SK-N-SH (cell line): ENCODE data around the gene DMD. TPM values are rescaled to one million over a fixed set of nuclear protein-coding genes. Genes with fewer than 3 reads are reported as not detected.

Source experiments
- CTCF ChIA-PET: fragments of 300-600, 350-600 bp; formaldehyde crosslinking; extraction: SDS; loops from one replicate; lab custom pipeline; 2021; lab: Yijun Ruan, JAX
- POLR2A ChIA-PET: fragments of 350-600 bp; sonication (Branson Sonifier 250); formaldehyde crosslinking; extraction: SDS; loops from one replicate; lab custom pipeline; 2020; ENCODE audit warnings: antibody characterized with exemption, inconsistent platforms; lab: Yijun Ruan, JAX
- DNase-seq: peaks from one replicate; pipeline ENCODE4 v3.0.0; 2012
- H2AFZ ChIP-seq: fragments of 200-600 bp; sonication (generic); 2 replicates; pipeline ENCODE4 v1.8.1; 2016; ENCODE audit warnings: antibody characterized with exemption, mild to moderate bottlenecking, low read depth
- H3F3A ChIP-seq: fragments of 200-600 bp; sonication (generic); replicated peaks from 2 replicates; pipeline ENCODE3; 2016; ENCODE audit warnings: antibody characterized with exemption, mild to moderate bottlenecking; ENCODE audit not compliant: insufficient read depth
- H3K27ac ChIP-seq, 2 experiments: fragments of 200-500 bp in 1 of 2; fragments of 200-600 bp in 1 of 2; sonication (Bioruptor generic) in 1 of 2; sonication (generic), shearing (Covaris generic) in 1 of 2; 2 replicates each; pipeline versions ENCODE4 v1.5.1 to v1.6.1; 2014 to 2016; ENCODE audit warnings: low read depth in 2 of 2, inconsistent platforms in 1 of 2, low read length in 1 of 2, mild to moderate bottlenecking in 1 of 2, mixed read lengths in 1 of 2
- H3K27me3 ChIP-seq: fragments of 200-600 bp; sonication (generic), shearing (Covaris generic); 2 replicates; pipeline ENCODE4 v1.6.1; 2016; ENCODE audit warnings: mixed run types; ENCODE audit not compliant: insufficient read depth
- H3K36me3 ChIP-seq, 2 experiments: fragments of 200-500 bp in 1 of 2; fragments of 200-600 bp in 1 of 2; sonication (Bioruptor generic) in 1 of 2; sonication (generic) in 1 of 2; replicated peaks in 1 of 2; 2 replicates each; pipeline versions ENCODE3 to v1.5.1; 2014 to 2016; ENCODE audit warnings: low read length in 1 of 2, mild to moderate bottlenecking in 1 of 2; ENCODE audit not compliant: insufficient read depth in 2 of 2, control insufficient read depth in 1 of 2
- H3K4me1 ChIP-seq, 2 experiments: fragments of 200-500 bp in 1 of 2; fragments of 200-600 bp in 1 of 2; sonication (Bioruptor generic) in 1 of 2; sonication (generic), shearing (Covaris generic) in 1 of 2; 2 replicates each; pipeline versions ENCODE4 v1.5.1 to v1.6.1; 2014 to 2016; ENCODE audit warnings: low read depth in 1 of 2, low read length in 1 of 2, mixed run types in 1 of 2; ENCODE audit not compliant: insufficient read depth in 2 of 2, control insufficient read depth in 1 of 2
- H3K4me2 ChIP-seq: fragments of 200-600 bp; sonication (generic), shearing (Covaris generic); 2 replicates; pipeline ENCODE4 v1.6.1; 2017; ENCODE audit warnings: mixed run types
- H3K4me3 ChIP-seq, 2 experiments: fragments of 200-500 bp in 1 of 2; fragments of 200-600 bp in 1 of 2; sonication (Bioruptor generic) in 1 of 2; sonication (generic), shearing (Covaris generic) in 1 of 2; 2 replicates each; pipeline versions ENCODE4 v1.5.1 to v1.8.1; 2014 to 2016; ENCODE audit warnings: low read depth in 2 of 2, inconsistent platforms in 1 of 2, low read length in 1 of 2, mild to moderate bottlenecking in 1 of 2, mixed read lengths in 1 of 2, moderate library complexity in 1 of 2
- H3K79me2 ChIP-seq: fragments of 200-600 bp; sonication (generic); 2 replicates; pipeline ENCODE4 v1.8.1; 2017; ENCODE audit warnings: mild to moderate bottlenecking; ENCODE audit not compliant: insufficient read depth
- H3K9ac ChIP-seq: fragments of 200-600 bp; sonication (generic); 2 replicates; pipeline ENCODE4 v1.6.1; 2017; ENCODE audit warnings: mixed run types
- H3K9me2 ChIP-seq: fragments of 200-600 bp; sonication (generic); 2 replicates; pipeline ENCODE4 v1.6.1; 2017; ENCODE audit warnings: mixed run types
- H3K9me3 ChIP-seq: fragments of 200-600 bp; sonication (generic); 2 replicates; pipeline ENCODE4 v1.6.1; 2017; ENCODE audit warnings: mixed run types, mild to moderate bottlenecking, moderate library complexity
- H4K20me1 ChIP-seq: fragments of 200-600 bp; sonication (generic); 2 replicates; pipeline ENCODE4 v1.6.1; 2017; ENCODE audit warnings: mild to moderate bottlenecking, mixed run types; ENCODE audit not compliant: insufficient read depth
- CHD2 ChIP-seq: fragments of 150-350 bp; IDR thresholded peaks from 2 replicates; pipeline ENCODE4 v1.6.1; 2018; ENCODE audit warnings: low read length; ENCODE audit not compliant: partially characterized antibody
- ELF1 ChIP-seq: IDR thresholded peaks from 2 replicates; pipeline ENCODE4 v1.4.0; 2012
- EP300 ChIP-seq, 2 experiments: IDR thresholded peaks; 2 replicates each; pipeline versions ENCODE4 v1.4.0 to v1.6.1; 2012; ENCODE audit warnings: borderline replicate concordance in 1 of 2, low read depth in 1 of 2, low read length in 1 of 2
- EZH2phosphoT487 ChIP-seq: fragments of 200-600 bp; sonication (generic); IDR thresholded peaks from 2 replicates; pipeline ENCODE4 v1.6.1; 2017; ENCODE audit warnings: low read depth, mixed run types, mild to moderate bottlenecking, antibody characterized with exemption, moderate library complexity, borderline replicate concordance
- FOSL2 ChIP-seq: IDR thresholded peaks from 2 replicates; pipeline ENCODE4 v1.4.0; 2012; ENCODE audit warnings: low read depth, mild to moderate bottlenecking, moderate library complexity, borderline replicate concordance
- FOXM1 ChIP-seq: IDR thresholded peaks from 2 replicates; pipeline ENCODE4 v1.4.0; 2012; ENCODE audit warnings: low read depth, mild to moderate bottlenecking
- IRF3 ChIP-seq: fragments of 150-350 bp; IDR thresholded peaks from 2 replicates; pipeline ENCODE4 v1.6.1; 2016; ENCODE audit warnings: mild to moderate bottlenecking, low read depth, low read length
- JUND ChIP-seq: IDR thresholded peaks from 2 replicates; pipeline ENCODE4 v1.4.0; 2012
- MAX ChIP-seq: IDR thresholded peaks from 2 replicates; pipeline ENCODE4 v1.4.0; 2012; ENCODE audit warnings: low read depth
- MXI1 ChIP-seq: IDR thresholded peaks from 2 replicates; pipeline ENCODE4 v1.6.1; 2012; ENCODE audit warnings: mild to moderate bottlenecking, low read depth, low read length, improper control_type of control experiment
- PBX3 ChIP-seq: IDR thresholded peaks from 2 replicates; pipeline ENCODE4; 2012
- RCOR1 ChIP-seq: fragments of 150-350 bp; IDR thresholded peaks from 2 replicates; pipeline ENCODE4 v1.6.1; 2017; ENCODE audit warnings: antibody characterized with exemption, low read length
- REST ChIP-seq: IDR thresholded peaks from 2 replicates; pipeline ENCODE4 v1.6.1; 2012; ENCODE audit warnings: mild to moderate bottlenecking, low read depth, low read length, moderate library complexity
- RFX5 ChIP-seq: IDR thresholded peaks from 2 replicates; pipeline ENCODE4 v1.6.1; 2012; ENCODE audit warnings: mild to moderate bottlenecking, improper control_type of control experiment, low read length
- RXRA ChIP-seq: IDR thresholded peaks from 2 replicates; pipeline ENCODE4 v1.4.0; 2012; ENCODE audit warnings: low read depth, mild to moderate bottlenecking, borderline replicate concordance
- SMC3 ChIP-seq: IDR thresholded peaks from 2 replicates; pipeline ENCODE4 v1.6.1; 2012; ENCODE audit warnings: low read depth, low read length, improper control_type of control experiment
- USF1 ChIP-seq: IDR thresholded peaks from 2 replicates; pipeline ENCODE4 v1.4.0; 2012; ENCODE audit warnings: low read depth, borderline replicate concordance
- USF2 ChIP-seq: fragments of 150-350 bp; IDR thresholded peaks from 2 replicates; pipeline ENCODE4 v1.6.1; 2017; ENCODE audit warnings: antibody characterized with exemption, low read length, low read depth, borderline replicate concordance
- WGBS: methylation state at CpG from one replicate; pipeline ENCODE4 v1.1.6; 2017; ENCODE audit warnings: low lambda C conversion rate; 5-methylcytosine and 5-hydroxymethylcytosine counted together
- polyA plus RNA-seq, 3 experiments: library from polyadenylated mRNA; depleted of rRNA; stranded (reverse); fragments of >200 nt; gene quantifications; 2 replicates each; pipeline ENCODE4 v1.2.3, GENCODE V29; 2012

The DMD gene
- polyA plus RNA-seq, 1 of the 3 experiments (the other 2 are of a cell fraction), result 3.9 TPM

GRCh38 chrX:32532262-32532661, 679.1 kb downstream of the DMD start:
- H3K9me3 ChIP-seq, result no peaks in the 10 kb centered on the region
- no peaks in the 10 kb centered on the region for H3K9me2 ChIP-seq
- no peaks in the 10 kb centered on the region; a peak in 1 of 4 replicates for H3K4me1 ChIP-seq
- no peak overlapping the region for H3K9ac ChIP-seq
- CTCF ChIA-PET, result interaction anchor here (0.7 to 4.1 kb wide), 4 partner anchors 10 to 805 kb away, joined by 3 to 18 read pairs (median 8); no protein-coding TSS in a partner anchor
- H4K20me1 ChIP-seq, result no peaks in the 10 kb centered on the region
- H2AFZ ChIP-seq, result no peak overlapping the region
- no peaks in the 10 kb centered on the region for H3K79me2 ChIP-seq
- 22% methylated on average over 4 of the region's 4 CpGs for WGBS
- no peaks in the 10 kb centered on the region for H3K27me3 ChIP-seq
- H3K27ac ChIP-seq, result no peak overlapping the region
- H3F3A ChIP-seq, result no peaks in the 10 kb centered on the region
- no peak overlapping the region for H3K4me2 ChIP-seq
- no peak for DNase-seq
- TF ChIP-seq CHD2, result no peak
- no peak for TF ChIP-seq USF1
- TF ChIP-seq FOSL2, result no peak
- TF ChIP-seq IRF3, result no peak
- no peak for TF ChIP-seq MXI1
- TF ChIP-seq RCOR1, result no peak
- no peak for TF ChIP-seq RXRA
- no peak for TF ChIP-seq MAX
- TF ChIP-seq JUND, result no peak
- no peak for TF ChIP-seq PBX3
- no peak for TF ChIP-seq RFX5
- no peak for TF ChIP-seq EP300 (IDR thresholded peaks at IDR 0.05; ENCODE audit: borderline replicate concordance in 1 of 2, low read depth in 1 of 2, low read length in 1 of 2)
- TF ChIP-seq EZH2phosphoT487, result no peak
- TF ChIP-seq REST, result no peak
- TF ChIP-seq USF2, result no peak
- no peak for TF ChIP-seq FOXM1
- TF ChIP-seq SMC3, result no peak
- TF ChIP-seq ELF1, result no peak
- no peaks in the 10 kb centered on the region for H3K36me3 ChIP-seq
- H3K4me3 ChIP-seq, result no peak overlapping the region
- POLR2A ChIA-PET, result no interaction called here
